Activated T-cell treated with anti-CD3 and anti-CD28 coated beads for 4 hours (primary cell): Measurements from ENCODE around the gene INTS6.

ENCODE experiments used
- DNase-seq: peaks from one replicate; pipeline ENCODE4 v3.0.0-alpha.2; 2020

The INTS6 gene

DNA sequence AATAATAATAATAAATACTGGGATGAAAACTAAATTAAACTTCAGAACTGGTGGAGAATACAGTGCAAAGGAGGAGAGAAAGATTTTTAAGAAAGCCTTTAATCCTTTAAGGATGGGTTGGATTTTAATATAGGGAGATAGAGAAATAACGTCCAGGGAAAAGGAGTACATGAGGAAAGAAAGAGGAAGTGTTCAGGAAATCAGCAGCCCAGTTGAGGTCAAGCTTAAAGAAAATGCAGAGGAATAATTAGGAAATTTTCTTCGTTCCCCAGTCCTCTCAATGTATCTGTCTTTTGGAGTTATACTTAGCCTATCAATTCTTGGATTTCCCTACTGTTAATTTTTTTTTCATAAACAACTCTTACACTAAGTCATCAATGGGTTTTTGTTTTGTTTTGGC lies 47.7 kb downstream of the INTS6 start:
- DNase-seq: no peak

GRCh38 chr13:51397262-51397941 lies 55.4 kb downstream of the INTS6 start:
- no peak for DNase-seq

DNA sequence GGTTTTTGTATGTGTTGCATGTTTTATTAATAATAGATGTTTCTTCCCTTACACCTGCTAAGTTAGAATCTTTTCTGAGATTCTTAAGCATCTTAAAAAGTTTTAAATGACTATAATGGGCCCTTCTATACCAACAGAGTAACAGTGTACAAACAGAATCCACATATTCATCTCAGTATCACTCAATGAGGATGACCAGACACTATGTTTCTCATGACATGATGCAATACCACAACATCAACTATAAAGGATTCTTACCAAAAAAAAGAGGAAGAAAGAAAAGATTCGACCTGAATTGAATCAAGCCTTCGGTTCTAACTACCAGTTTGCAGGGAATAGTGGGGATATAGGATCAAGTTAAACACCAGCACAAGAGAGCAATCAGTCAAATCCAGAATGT lies 56.5 kb downstream of the INTS6 start:
- no peak for DNase-seq

- DNase-seq: no peak
These were observed 58.1 kb downstream of the INTS6 start for GRCh38 chr13:51394724-51395123.

DNA sequence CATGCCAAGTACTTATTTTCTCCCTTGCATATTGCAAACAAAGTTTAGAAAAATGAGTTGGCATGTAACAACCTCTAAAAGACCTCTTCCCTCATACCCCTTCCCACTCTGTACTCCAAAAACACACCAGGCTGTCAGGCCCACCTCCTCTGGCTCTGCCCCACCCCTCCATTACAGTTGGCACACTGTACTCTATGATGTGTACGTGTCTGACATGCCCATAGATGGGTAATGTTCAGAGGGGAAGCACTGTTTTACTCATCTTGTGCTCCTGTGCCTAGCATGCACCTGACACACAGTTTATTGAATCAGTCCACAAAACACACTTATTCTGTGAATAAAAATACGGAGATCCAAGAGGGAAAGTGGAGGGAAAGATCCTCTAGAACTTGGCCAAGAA lies 67.7 kb downstream of the INTS6 start:
- DNase-seq: no peak

GRCh38 chr13:51380269-51380668 lies 72.6 kb downstream of the INTS6 start:
- no peak for DNase-seq

DNA sequence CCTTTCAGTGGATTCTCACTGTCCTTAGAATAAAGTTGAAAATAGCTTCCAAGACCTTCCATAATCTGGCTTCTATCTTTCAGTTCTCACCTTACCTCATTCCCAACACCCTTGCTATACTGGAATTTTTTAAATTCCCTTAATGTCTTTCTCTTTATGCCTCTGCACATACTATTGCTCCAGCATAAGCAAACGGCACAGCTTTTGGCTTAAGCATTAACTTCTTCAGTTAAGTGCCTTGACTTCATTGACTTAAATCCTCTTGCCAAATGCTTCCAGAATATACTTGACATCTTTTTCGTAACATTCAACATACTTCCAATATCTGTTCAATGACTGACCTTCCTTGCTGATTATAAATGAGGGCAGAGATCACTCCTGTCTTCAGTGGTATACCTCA lies 79.4 kb downstream of the INTS6 start:
- no peak for DNase-seq

- DNase-seq: no peak
These were observed 81.0 kb downstream of the INTS6 start for GRCh38 chr13:51371768-51372399.

DNA sequence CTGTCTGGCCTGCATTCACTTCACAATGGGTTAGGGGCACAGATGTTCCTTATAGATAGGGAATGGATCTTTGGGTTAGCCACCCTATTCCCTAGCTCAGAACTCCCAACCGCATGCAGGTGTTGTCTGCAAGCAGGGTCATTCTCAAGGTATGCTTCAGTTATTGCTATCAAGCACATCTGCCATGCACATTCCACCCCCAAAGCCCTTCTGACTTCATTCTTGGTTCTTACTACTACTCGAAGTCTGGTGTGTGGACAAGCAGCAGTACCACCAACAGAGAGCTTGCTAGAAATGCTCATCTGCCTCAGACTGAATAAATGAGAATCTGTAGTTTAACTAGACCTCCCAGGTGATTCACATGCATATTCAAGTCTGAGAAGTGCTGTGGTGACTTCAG lies 82.0 kb downstream of the INTS6 start:
- no peak for DNase-seq

GRCh38 chr13:51370116-51370515 lies 82.7 kb downstream of the INTS6 start:
- no peak for DNase-seq

- DNase-seq: no peak
These were observed 88.3 kb downstream of the INTS6 start for GRCh38 chr13:51364404-51365008.

DNA sequence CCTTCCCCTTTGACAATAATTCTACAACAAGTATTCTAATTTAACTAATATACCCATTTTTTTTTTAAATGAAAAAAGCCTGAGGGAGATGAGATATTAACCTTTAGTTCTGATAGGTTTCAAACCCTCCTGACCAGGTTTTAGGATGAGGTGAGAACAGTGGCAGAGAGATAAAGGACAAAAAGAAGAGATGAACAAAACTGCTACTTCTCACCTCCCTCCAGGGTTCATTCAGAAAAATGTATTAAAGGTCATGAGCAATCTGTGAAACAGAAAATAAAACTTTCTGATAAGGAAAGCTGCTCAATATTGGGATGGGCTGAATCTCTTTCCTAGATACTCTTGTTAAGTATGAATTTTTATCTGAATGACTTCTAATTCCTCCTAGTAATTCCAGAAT lies 89.2 kb downstream of the INTS6 start:
- DNase-seq: no peak

GRCh38 chr13:51361106-51361505 lies 91.7 kb downstream of the INTS6 start:
- no peak for DNase-seq

DNA sequence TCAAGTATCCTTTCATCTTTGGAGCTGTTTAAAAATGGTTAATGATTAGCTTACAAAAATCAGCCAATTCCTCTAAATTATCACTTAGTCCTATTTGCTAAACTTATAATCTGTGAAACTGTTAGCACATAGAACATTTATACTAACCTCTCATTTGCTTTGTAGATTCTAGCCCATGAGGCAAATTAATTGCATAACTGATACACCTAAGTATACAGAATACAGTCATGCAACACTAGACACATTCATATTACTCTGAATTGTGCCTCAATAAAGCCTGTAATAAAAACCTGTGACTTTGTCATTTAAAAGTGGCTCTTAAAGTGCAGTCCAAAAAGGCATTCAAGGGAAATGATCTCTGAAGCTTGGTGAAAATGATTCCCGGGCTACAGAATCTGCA lies 92.3 kb downstream of the INTS6 start:
- no peak for DNase-seq

- no peak for DNase-seq
These were observed 93.5 kb downstream of the INTS6 start for GRCh38 chr13:51359352-51359751.

DNA sequence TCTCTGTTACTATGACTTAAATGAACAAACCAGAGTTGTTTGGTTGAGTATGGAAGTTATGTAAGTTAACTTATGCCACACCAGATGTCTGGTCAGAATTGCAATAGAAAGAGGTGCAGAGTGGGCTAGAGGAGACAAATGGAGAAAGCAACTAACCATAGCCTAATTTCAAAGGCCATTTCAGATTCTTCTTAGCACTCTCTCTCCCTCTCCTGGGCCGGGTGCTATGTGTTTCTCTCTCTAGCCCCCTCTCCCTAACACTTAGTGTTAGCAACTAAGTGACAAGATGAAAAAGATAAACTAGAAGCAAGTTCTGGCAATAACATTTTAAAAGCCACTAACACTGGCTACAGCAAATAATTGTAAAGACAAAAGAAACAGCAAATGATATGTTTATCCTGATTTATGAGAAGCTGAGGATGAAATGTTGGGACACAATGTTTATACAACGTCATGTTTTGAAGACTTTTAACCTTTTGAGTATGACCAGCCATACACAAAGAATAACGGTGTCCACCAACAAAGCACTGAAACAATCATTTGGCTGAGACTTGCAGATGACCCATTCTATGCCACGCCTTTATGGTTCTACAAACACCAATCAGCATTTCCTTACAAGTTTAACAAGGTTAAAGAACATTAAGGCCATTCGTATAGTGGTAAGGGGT lies 94.8 kb downstream of the INTS6 start:
- no peak for DNase-seq

GRCh38 chr13:51355217-51355616 lies 97.6 kb downstream of the INTS6 start:
- no peak for DNase-seq

DNA sequence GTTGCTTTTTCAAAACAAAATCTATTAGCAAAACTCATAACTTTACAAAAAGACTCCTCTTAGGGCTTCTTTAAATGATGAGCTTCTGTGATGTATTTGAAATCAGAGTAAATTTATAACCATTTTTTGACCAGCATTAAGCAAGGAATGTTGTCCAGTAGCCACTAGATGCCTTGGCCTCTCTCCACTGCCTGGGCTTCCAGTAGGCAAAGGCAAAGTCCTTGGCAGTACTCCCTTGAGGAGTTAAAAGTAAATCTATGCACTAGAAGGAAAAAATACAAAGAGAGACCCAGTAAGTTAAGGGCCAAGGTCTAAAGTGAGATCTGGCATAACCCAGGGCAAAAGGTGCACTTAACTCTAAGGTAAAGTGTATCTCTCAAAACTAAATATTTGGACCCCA lies 103.8 kb downstream of the INTS6 start:
- DNase-seq: no peak

DNA sequence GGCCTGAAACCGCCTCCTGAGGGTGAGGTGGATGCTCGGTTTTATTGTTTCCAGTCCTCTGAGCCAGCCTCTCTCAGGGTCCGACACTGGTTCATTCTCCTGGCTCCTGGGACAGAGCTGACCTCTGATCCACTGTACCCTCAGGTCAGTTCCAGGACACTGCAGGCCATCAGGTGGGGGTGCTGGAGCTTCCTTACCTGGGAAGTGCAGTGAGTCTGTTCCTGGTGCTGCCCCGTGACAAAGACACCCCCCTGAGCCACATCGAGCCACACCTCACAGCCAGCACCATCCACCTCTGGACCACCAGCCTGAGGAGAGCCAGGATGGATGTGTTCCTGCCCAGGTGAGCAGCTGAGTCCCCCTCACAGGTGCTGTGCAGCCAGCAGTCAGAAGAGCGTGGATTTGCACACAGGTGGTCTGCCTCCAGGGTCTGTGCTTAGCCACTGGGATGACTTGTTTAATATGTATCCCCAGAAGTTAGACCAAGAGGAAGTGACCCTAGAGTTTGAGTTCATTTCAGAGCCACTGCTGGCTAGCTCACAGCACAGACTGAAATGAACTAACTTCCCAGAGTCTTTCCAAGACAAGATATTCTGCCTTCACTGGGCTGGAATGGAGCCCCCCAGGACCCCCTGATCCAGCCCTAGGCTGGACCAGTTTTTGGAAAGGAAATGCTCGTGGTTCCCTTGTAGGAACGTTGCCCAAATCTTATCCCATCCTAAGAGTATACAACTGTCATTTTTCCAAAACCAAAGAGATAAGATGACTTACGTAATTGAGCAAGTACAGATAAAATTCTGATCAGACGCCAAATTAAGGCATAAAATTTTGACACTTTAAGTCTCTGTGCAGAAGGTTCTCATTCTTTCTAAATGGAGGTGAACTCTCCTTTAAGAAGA lies 104.5 kb downstream of the INTS6 start:
- DNase-seq: no peak

DNA sequence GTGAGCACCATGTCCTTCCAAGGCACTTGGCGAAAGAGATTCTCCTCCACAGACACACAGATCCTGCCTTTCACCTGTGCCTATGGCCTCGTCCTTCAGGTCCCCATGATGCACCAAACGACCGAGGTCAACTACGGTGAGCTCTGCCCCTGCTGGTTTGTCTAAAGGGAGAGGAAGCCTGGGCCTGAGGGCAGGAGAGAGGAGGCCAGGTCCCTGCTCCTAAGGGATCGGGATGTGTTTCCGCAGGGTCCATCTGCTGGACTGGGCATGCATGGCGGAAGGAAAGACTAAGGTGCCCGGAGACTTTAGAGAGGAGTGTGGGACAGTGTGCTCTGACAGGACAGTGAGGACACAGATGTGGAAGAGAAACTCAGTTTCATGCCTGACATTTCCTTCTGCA lies 105.7 kb downstream of the INTS6 start:
- no peak for DNase-seq

GRCh38 chr13:51346397-51346796 lies 106.4 kb downstream of the INTS6 start:
- DNase-seq: no peak

GRCh38 chr13:51343475-51343874 lies 109.4 kb downstream of the INTS6 start:
- DNase-seq: no peak

- no peak for DNase-seq
These were observed 110.1 kb downstream of the INTS6 start for GRCh38 chr13:51342706-51343105.
